SU-DHL-6 (cell line): Measurements from ENCODE around the gene APBB2.

Experiments used
- H2AFZ ChIP-seq: fragments of 200-600 bp; sonication (generic); 2 replicates; pipeline ENCODE4 v1.6.1; 2014; ENCODE audit warnings: low read depth, mild to moderate bottlenecking, moderate library complexity, mixed read lengths, antibody characterized with exemption, low read length; ENCODE audit not compliant: severe bottlenecking
- H3F3A ChIP-seq: fragments of 200-600 bp; shearing (Covaris generic); 2 replicates; pipeline ENCODE4 v1.6.0; 2016; ENCODE audit warnings: antibody characterized with exemption, mild to moderate bottlenecking; ENCODE audit not compliant: insufficient read depth
- H3K27ac ChIP-seq: fragments of 200-600 bp; sonication (generic); 2 replicates; pipeline ENCODE4 v1.5.1; 2016; ENCODE audit warnings: low read depth, mild to moderate bottlenecking, low read length, moderate library complexity, mixed read lengths
- H3K27me3 ChIP-seq: fragments of 200-600 bp; sonication (generic), shearing (Covaris generic); 2 replicates; pipeline ENCODE4 v1.6.0; 2014; ENCODE audit warnings: mild to moderate bottlenecking, low read length
- H3K36me3 ChIP-seq: fragments of 200-600 bp; sonication (generic); 2 replicates; pipeline ENCODE4 v1.6.1; 2014; ENCODE audit warnings: mild to moderate bottlenecking, low read length, mixed read lengths
- H3K4me2 ChIP-seq: fragments of 300-600, 200-600 bp; shearing (Covaris generic), sonication (generic); 2 replicates; pipeline ENCODE4 v1.6.0; 2014; ENCODE audit warnings: low read length, low read depth, mild to moderate bottlenecking; ENCODE audit not compliant: poor library complexity, severe bottlenecking
- H3K4me3 ChIP-seq: fragments of 200-600 bp; sonication (generic); 2 replicates; pipeline ENCODE4 v1.5.1; 2014; ENCODE audit warnings: antibody characterized with exemption, low read length, mild to moderate bottlenecking, mixed read lengths; ENCODE audit not compliant: insufficient read depth, poor library complexity, severe bottlenecking
- H3K79me2 ChIP-seq: fragments of 200-600 bp; sonication (generic); 2 replicates; pipeline ENCODE4 v1.6.1; 2014; ENCODE audit warnings: mild to moderate bottlenecking, low read length, moderate library complexity; ENCODE audit not compliant: insufficient read depth
- H3K9ac ChIP-seq: fragments of 200-600 bp; sonication (generic); 2 replicates; pipeline ENCODE4 v1.7.0; 2014; ENCODE audit warnings: mild to moderate bottlenecking, low read length
- H3K9me2 ChIP-seq: fragments of 200-600 bp; sonication (generic); replicated peaks from 2 replicates; pipeline ENCODE4 v1.6.1; 2014; ENCODE audit warnings: low read length; ENCODE audit not compliant: insufficient read depth
- H3K9me3 ChIP-seq: fragments of 200-600 bp; sonication (generic); 2 replicates; pipeline ENCODE4 v1.6.1; 2014; ENCODE audit warnings: low read length, mixed read lengths; ENCODE audit not compliant: insufficient read depth
- H4K20me1 ChIP-seq: fragments of 200-600 bp; sonication (generic); 2 replicates; pipeline ENCODE4 v1.6.1; 2014; ENCODE audit warnings: low read depth, mild to moderate bottlenecking, antibody characterized with exemption, low read length, moderate library complexity, mixed read lengths
- CTCF ChIP-seq: fragments of 200-600 bp; sonication (generic); IDR thresholded peaks from one replicate; pipeline ENCODE4 v1.5.1; 2017; ENCODE audit warnings: antibody characterized with exemption, mild to moderate bottlenecking, low read length, moderate library complexity; ENCODE audit not compliant: insufficient read depth, poor library complexity, severe bottlenecking
- EZH2phosphoT487 ChIP-seq: fragments of 200-600 bp; sonication (generic), shearing (Covaris generic); conservative IDR thresholded peaks from 2 replicates; pipeline ENCODE4 v1.6.1; 2018; ENCODE audit warnings: mild to moderate bottlenecking, antibody characterized with exemption, low read length, moderate library complexity, mixed read lengths

APBB2 gene

GRCh38 chr4:41038304-41038703 lies 176.0 kb downstream of the APBB2 start:
- Histone ChIP-seq H3K27me3 (no peaks in the 10 kb centered on the region), H3K4me3 (no peak overlapping the region), H3K9me3 (no peaks in the 10 kb centered on the region), H3K36me3 (no peaks in the 10 kb centered on the region), H3K27ac (no peak overlapping the region), H3K79me2 (peaks cover 4% of the 10 kb centered on the region; the same call in 1 of the 2 replicates), H3F3A (no peaks in the 10 kb centered on the region), H2AFZ (no peak overlapping the region), H4K20me1 (no peaks in the 10 kb centered on the region), H3K9ac (no peak overlapping the region), H3K9me2 (no peaks in the 10 kb centered on the region), H3K4me2 (no peak overlapping the region)
- TF ChIP-seq CTCF (no peak), EZH2phosphoT487 (no peak)

- Histone ChIP-seq H3K9me2 (no peaks in the 10 kb centered on the region), H3K4me3 (no peak overlapping the region), H3K36me3 (peaks cover 29% of the 10 kb centered on the region), H3K27ac (no peak overlapping the region), H3K4me2 (no peak overlapping the region), H3K27me3 (no peaks in the 10 kb centered on the region), H3K79me2 (peaks cover 3% of the 10 kb centered on the region; the same call in 1 of the 2 replicates), H3F3A (no peaks in the 10 kb centered on the region), H3K9ac (no peak overlapping the region), H3K9me3 (peaks cover 33% of the 10 kb centered on the region), H4K20me1 (no peaks in the 10 kb centered on the region), H2AFZ (no peak overlapping the region)
- TF ChIP-seq CTCF, result no peak
- TF ChIP-seq EZH2phosphoT487, result no peak
Observed at GRCh38 chr4:41029098-41029497, 185.2 kb downstream of the APBB2 start.

DNA sequence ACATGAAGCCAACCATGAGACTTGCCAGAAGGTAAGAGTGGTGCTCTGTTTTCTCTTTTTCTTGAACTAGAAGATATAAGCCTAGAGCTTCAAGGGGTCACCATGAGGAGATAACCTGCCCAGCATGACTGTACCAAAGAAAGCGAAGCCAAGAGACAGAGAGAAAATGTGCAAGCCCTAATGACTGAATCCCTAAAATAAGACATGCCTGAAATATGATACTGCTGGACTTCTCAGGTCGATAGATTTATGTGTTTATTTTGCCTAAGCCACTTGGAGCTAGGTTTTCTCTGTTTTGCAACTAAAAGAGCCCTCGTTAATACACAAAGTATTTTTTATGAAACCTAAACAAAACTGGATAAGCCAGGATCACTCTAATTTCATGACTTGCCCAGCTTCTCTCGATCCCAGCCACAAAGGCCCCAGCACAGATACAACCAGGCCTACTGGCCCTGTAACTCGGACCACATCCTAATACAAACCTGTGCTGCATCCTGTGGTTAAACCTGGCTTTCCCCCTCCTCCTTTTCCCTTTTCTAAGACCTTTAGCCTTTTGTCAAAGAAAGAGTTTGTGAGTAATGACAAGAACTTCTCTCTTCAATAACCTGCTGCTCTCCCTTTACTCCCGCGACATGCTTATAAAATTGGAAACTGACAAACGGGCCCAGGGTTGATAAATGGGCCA lies 185.8 kb downstream of the APBB2 start:
- H3K9me2 ChIP-seq, result no peaks in the 10 kb centered on the region
- H3F3A ChIP-seq, result no peaks in the 10 kb centered on the region
- no peak overlapping the region for H3K9ac ChIP-seq
- no peaks in the 10 kb centered on the region for H3K79me2 ChIP-seq
- no peak for TF ChIP-seq CTCF
- no peak for TF ChIP-seq EZH2phosphoT487
- H3K27ac ChIP-seq, result no peak overlapping the region
- no peak overlapping the region for H3K4me2 ChIP-seq
- H3K36me3 ChIP-seq, result peaks cover 29% of the 10 kb centered on the region
- H3K27me3 ChIP-seq, result no peaks in the 10 kb centered on the region
- no peak overlapping the region for H3K4me3 ChIP-seq
- H3K9me3 ChIP-seq, result peaks cover 38% of the 10 kb centered on the region
- H4K20me1 ChIP-seq, result no peaks in the 10 kb centered on the region
- no peak overlapping the region for H2AFZ ChIP-seq
